GM10248 (cell line): Measurements from ENCODE around the gene TAL1.

Experiments
- CTCF ChIA-PET: fragments of 300-600 bp; sonication (Branson Sonifier 250); formaldehyde crosslinking; extraction: SDS; loops from one replicate; lab custom pipeline; 2021; ENCODE audit warnings: antibody characterized with exemption; lab: Yijun Ruan, JAX
- POLR2A ChIA-PET: fragments of 350-650 bp; sonication (Branson Sonifier 250); formaldehyde crosslinking; extraction: SDS; loops from one replicate; lab custom pipeline; 2020; ENCODE audit warnings: antibody characterized with exemption; lab: Yijun Ruan, JAX
- DNase-seq: peaks from one replicate; pipeline ENCODE4 v3.0.0; 2012; ENCODE audit errors: extremely low spot score
- CTCF ChIP-seq: IDR thresholded peaks from 2 replicates; pipeline ENCODE4 v1.5.1; 2012; ENCODE audit warnings: mild to moderate bottlenecking, low read depth; ENCODE audit errors: extremely low read depth, missing control alignments, control extremely low read depth

The TAL1 gene

GRCh38 chr1:47184822-47185677 is 47.0 kb downstream of the TAL1 start:
- CTCF ChIA-PET = interaction anchor here (0.8 to 11.4 kb wide), 5 partner anchors 7 to 78 kb away, joined by 3 to 192 read pairs (median 4); partner anchors contain the start of gene PDZK1IP1
- POLR2A ChIA-PET = no interaction called here
- no peak for TF ChIP-seq CTCF
- no peak for DNase-seq

- DNase-seq = no peak
- ChIA-PET POLR2A (no interaction called here), CTCF (interaction anchor here (1.1 to 11.4 kb wide), 3 partner anchors 8 to 11 kb away, joined by 4 to 192 read pairs (median 13); partner anchors contain the start of gene PDZK1IP1)
- TF ChIP-seq CTCF = no peak
These were observed 47.8 kb downstream of the TAL1 start for GRCh38 chr1:47184090-47184821.

- no peak for TF ChIP-seq CTCF
- POLR2A ChIA-PET = no interaction called here
- no peak for DNase-seq
- CTCF ChIA-PET = interaction anchor here (1.1 to 11.4 kb wide), 3 partner anchors 8 to 10 kb away, joined by 4 to 192 read pairs (median 13); partner anchors contain the start of gene PDZK1IP1
These were observed 48.5 kb downstream of the TAL1 start for GRCh38 chr1:47183308-47184089.

GRCh38 chr1:47182676-47183235 is 49.3 kb downstream of the TAL1 start:
- ChIA-PET POLR2A (no interaction called here), CTCF (interaction anchor here (0.6 to 11.4 kb wide), 3 partner anchors 9 to 543 kb away, joined by 3 to 192 read pairs (median 5); partner anchors contain the start of gene PDZK1IP1)
- TF ChIP-seq CTCF = no peak
- no peak for DNase-seq

- no peak for TF ChIP-seq CTCF
- CTCF ChIA-PET = interaction anchor here (0.6 to 11.4 kb wide), 4 partner anchors 8 to 544 kb away, joined by 3 to 192 read pairs (median 18); partner anchors contain the start of gene PDZK1IP1
- no peak for DNase-seq
- POLR2A ChIA-PET = no interaction called here
These were observed 49.9 kb downstream of the TAL1 start for GRCh38 chr1:47181955-47182675.
